ENCODE measurements around the gene FBXL3.

The FBXL3 gene

GRCh38 chr13:76980075-76980718 lies 46.8 kb downstream of the FBXL3 start:
- no peak for DNase-seq (ENCODE audit: low read depth)
- H3K4me3 ChIP-seq (ENCODE audit: control insufficient read depth, low read depth, low read length): peak overlapping the region; percentile 28
- peak; percentile 99 for TF ChIP-seq CTCF (IDR thresholded peaks at IDR 0.05; ENCODE audit: control insufficient read depth, insufficient read depth, low read depth, low read length, missing control alignments)

GRCh38 chr13:76976929-76977328 lies 50.0 kb downstream of the FBXL3 start:
- H3K4me3 ChIP-seq (ENCODE audit: control insufficient read depth, low read depth, low read length): no peak overlapping the region
- no peak for TF ChIP-seq CTCF (IDR thresholded peaks at IDR 0.05; ENCODE audit: control insufficient read depth, insufficient read depth, low read depth, low read length, missing control alignments)
- no peak for DNase-seq (ENCODE audit: low read depth)

- no peak for TF ChIP-seq CTCF (IDR thresholded peaks at IDR 0.05; ENCODE audit: control insufficient read depth, insufficient read depth, low read depth, low read length, missing control alignments)
- no peak for DNase-seq (ENCODE audit: low read depth)
- no peak overlapping the region for H3K4me3 ChIP-seq (ENCODE audit: control insufficient read depth, low read depth, low read length)
Measured at GRCh38 chr13:76976490-76976889, 50.5 kb downstream of the FBXL3 start.

- no peak for TF ChIP-seq CTCF (IDR thresholded peaks at IDR 0.05; ENCODE audit: control insufficient read depth, insufficient read depth, low read depth, low read length, missing control alignments)
- no peak overlapping the region for H3K4me3 ChIP-seq (ENCODE audit: control insufficient read depth, low read depth, low read length)
- DNase-seq (ENCODE audit: low read depth): no peak
Measured at GRCh38 chr13:76975863-76976262, 51.1 kb downstream of the FBXL3 start.

- no peak for DNase-seq (ENCODE audit: low read depth)
- no peak overlapping the region for H3K4me3 ChIP-seq (ENCODE audit: control insufficient read depth, low read depth, low read length)
- TF ChIP-seq CTCF (IDR thresholded peaks at IDR 0.05; ENCODE audit: control insufficient read depth, insufficient read depth, low read depth, low read length, missing control alignments): no peak
Measured at GRCh38 chr13:76974618-76974975, 52.4 kb downstream of the FBXL3 start.

- no peak for TF ChIP-seq CTCF (IDR thresholded peaks at IDR 0.05; ENCODE audit: control insufficient read depth, insufficient read depth, low read depth, low read length, missing control alignments)
- no peak for DNase-seq (ENCODE audit: low read depth)
- no peak overlapping the region for H3K4me3 ChIP-seq (ENCODE audit: control insufficient read depth, low read depth, low read length)
Measured at GRCh38 chr13:76973920-76974617, 52.9 kb downstream of the FBXL3 start.

Measured in AG09309 (cell line).